SK-N-MC (cell line): Measurements from ENCODE around the gene TMEM141.

Source experiments
- EZH2 ChIP-seq: fragments of 200-600 bp; sonication (generic); IDR thresholded peaks from one replicate; pipeline ENCODE4 v1.6.1; 2017; ENCODE audit warnings: antibody characterized with exemption
- POLR2AphosphoS5 ChIP-seq: IDR thresholded peaks from 2 replicates; pipeline ENCODE4 v1.6.1; 2012; ENCODE audit warnings: mild to moderate bottlenecking, low read depth, low read length, borderline replicate concordance

- TF ChIP-seq EZH2 = no peak
- TF ChIP-seq POLR2AphosphoS5 = no peak
Observed at GRCh38 chr9:136744773-136745172, 46.4 kb upstream of the TMEM141 start.
